ENCODE results near the gene C2orf69. TPM values are rescaled to one million over a fixed set of nuclear protein-coding genes. Genes with fewer than 3 reads are reported as not detected.

C2orf69 gene
- total RNA-seq, 1 experiment from 2014 or later: 29.9 TPM

- TF ChIP-seq, protein P1, sequence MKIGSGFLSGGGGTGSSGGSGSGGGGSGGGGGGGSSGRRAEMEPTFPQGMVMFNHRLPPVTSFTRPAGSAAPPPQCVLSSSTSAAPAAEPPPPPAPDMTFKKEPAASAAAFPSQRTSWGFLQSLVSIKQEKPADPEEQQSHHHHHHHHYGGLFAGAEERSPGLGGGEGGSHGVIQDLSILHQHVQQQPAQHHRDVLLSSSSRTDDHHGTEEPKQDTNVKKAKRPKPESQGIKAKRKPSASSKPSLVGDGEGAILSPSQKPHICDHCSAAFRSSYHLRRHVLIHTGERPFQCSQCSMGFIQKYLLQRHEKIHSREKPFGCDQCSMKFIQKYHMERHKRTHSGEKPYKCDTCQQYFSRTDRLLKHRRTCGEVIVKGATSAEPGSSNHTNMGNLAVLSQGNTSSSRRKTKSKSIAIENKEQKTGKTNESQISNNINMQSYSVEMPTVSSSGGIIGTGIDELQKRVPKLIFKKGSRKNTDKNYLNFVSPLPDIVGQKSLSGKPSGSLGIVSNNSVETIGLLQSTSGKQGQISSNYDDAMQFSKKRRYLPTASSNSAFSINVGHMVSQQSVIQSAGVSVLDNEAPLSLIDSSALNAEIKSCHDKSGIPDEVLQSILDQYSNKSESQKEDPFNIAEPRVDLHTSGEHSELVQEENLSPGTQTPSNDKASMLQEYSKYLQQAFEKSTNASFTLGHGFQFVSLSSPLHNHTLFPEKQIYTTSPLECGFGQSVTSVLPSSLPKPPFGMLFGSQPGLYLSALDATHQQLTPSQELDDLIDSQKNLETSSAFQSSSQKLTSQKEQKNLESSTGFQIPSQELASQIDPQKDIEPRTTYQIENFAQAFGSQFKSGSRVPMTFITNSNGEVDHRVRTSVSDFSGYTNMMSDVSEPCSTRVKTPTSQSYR (CRISPR knock-in tag; IDR thresholded peaks at IDR 0.05): no peak; the same call in 1 of the 2 replicates
- TF ChIP-seq ZBTB21 (CRISPR knock-in tag; IDR thresholded peaks at IDR 0.05; ENCODE audit: borderline replicate concordance) (no peak), CREB1 (CRISPR knock-in tag; IDR thresholded peaks at IDR 0.05) (0 out of 2 replicates have a peak, but pooled peaks have one; percentile 37), TEAD1 (CRISPR knock-in tag; IDR thresholded peaks at IDR 0.05) (peak; percentile 64; the same call in 1 of the 2 replicates), EMX1 (CRISPR knock-in tag; IDR thresholded peaks at IDR 0.05) (no peak), ETV6 (CRISPR knock-in tag; IDR thresholded peaks at IDR 0.05) (peak; percentile 58), ELF4 (CRISPR knock-in tag; IDR thresholded peaks at IDR 0.05; ENCODE audit: low read depth) (no peak), SP1 (CRISPR knock-in tag; conservative IDR thresholded peaks at IDR 0.05) (peak; percentile 19), ZNF232 (CRISPR knock-in tag; IDR thresholded peaks at IDR 0.05) (no peak; the same call in 1 of the 2 replicates), GABPB1 (CRISPR knock-in tag; IDR thresholded peaks at IDR 0.05) (peak; percentile 87), IRF2 (CRISPR knock-in tag; IDR thresholded peaks at IDR 0.05; ENCODE audit: borderline replicate concordance, low read depth) (no peak), FOXP1 (CRISPR knock-in tag; IDR thresholded peaks at IDR 0.05; ENCODE audit: borderline replicate concordance) (peak; percentile 61), GTF2I (CRISPR knock-in tag; conservative IDR thresholded peaks at IDR 0.05) (no peak), PREB (CRISPR knock-in tag; IDR thresholded peaks at IDR 0.05; ENCODE audit: borderline replicate concordance) (no peak), SOX15 (CRISPR knock-in tag; IDR thresholded peaks at IDR 0.05) (no peak), TEAD4 (CRISPR knock-in tag; IDR thresholded peaks at IDR 0.05) (peak; percentile 18)
- TF ChIP-seq, protein P2, sequence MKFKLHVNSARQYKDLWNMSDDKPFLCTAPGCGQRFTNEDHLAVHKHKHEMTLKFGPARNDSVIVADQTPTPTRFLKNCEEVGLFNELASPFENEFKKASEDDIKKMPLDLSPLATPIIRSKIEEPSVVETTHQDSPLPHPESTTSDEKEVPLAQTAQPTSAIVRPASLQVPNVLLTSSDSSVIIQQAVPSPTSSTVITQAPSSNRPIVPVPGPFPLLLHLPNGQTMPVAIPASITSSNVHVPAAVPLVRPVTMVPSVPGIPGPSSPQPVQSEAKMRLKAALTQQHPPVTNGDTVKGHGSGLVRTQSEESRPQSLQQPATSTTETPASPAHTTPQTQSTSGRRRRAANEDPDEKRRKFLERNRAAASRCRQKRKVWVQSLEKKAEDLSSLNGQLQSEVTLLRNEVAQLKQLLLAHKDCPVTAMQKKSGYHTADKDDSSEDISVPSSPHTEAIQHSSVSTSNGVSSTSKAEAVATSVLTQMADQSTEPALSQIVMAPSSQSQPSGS (CRISPR knock-in tag; IDR thresholded peaks at IDR 0.05; ENCODE audit: borderline replicate concordance, low read depth): no peak
- TF ChIP-seq, protein P3, sequence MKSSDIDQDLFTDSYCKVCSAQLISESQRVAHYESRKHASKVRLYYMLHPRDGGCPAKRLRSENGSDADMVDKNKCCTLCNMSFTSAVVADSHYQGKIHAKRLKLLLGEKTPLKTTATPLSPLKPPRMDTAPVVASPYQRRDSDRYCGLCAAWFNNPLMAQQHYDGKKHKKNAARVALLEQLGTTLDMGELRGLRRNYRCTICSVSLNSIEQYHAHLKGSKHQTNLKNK (CRISPR knock-in tag; IDR thresholded peaks at IDR 0.05): no peak
- TF ChIP-seq, protein P4, sequence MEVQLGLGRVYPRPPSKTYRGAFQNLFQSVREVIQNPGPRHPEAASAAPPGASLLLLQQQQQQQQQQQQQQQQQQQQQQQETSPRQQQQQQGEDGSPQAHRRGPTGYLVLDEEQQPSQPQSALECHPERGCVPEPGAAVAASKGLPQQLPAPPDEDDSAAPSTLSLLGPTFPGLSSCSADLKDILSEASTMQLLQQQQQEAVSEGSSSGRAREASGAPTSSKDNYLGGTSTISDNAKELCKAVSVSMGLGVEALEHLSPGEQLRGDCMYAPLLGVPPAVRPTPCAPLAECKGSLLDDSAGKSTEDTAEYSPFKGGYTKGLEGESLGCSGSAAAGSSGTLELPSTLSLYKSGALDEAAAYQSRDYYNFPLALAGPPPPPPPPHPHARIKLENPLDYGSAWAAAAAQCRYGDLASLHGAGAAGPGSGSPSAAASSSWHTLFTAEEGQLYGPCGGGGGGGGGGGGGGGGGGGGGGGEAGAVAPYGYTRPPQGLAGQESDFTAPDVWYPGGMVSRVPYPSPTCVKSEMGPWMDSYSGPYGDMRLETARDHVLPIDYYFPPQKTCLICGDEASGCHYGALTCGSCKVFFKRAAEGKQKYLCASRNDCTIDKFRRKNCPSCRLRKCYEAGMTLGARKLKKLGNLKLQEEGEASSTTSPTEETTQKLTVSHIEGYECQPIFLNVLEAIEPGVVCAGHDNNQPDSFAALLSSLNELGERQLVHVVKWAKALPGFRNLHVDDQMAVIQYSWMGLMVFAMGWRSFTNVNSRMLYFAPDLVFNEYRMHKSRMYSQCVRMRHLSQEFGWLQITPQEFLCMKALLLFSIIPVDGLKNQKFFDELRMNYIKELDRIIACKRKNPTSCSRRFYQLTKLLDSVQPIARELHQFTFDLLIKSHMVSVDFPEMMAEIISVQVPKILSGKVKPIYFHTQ (CRISPR knock-in tag; IDR thresholded peaks at IDR 0.05): 0 out of 2 replicates have a peak, but pooled peaks have one; percentile 53
- TF ChIP-seq, protein P5, sequence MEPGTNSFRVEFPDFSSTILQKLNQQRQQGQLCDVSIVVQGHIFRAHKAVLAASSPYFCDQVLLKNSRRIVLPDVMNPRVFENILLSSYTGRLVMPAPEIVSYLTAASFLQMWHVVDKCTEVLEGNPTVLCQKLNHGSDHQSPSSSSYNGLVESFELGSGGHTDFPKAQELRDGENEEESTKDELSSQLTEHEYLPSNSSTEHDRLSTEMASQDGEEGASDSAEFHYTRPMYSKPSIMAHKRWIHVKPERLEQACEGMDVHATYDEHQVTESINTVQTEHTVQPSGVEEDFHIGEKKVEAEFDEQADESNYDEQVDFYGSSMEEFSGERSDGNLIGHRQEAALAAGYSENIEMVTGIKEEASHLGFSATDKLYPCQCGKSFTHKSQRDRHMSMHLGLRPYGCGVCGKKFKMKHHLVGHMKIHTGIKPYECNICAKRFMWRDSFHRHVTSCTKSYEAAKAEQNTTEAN (CRISPR knock-in tag; IDR thresholded peaks at IDR 0.05): 0 out of 2 replicates have a peak, but pooled peaks have one; percentile 9
- TF ChIP-seq, protein P6, sequence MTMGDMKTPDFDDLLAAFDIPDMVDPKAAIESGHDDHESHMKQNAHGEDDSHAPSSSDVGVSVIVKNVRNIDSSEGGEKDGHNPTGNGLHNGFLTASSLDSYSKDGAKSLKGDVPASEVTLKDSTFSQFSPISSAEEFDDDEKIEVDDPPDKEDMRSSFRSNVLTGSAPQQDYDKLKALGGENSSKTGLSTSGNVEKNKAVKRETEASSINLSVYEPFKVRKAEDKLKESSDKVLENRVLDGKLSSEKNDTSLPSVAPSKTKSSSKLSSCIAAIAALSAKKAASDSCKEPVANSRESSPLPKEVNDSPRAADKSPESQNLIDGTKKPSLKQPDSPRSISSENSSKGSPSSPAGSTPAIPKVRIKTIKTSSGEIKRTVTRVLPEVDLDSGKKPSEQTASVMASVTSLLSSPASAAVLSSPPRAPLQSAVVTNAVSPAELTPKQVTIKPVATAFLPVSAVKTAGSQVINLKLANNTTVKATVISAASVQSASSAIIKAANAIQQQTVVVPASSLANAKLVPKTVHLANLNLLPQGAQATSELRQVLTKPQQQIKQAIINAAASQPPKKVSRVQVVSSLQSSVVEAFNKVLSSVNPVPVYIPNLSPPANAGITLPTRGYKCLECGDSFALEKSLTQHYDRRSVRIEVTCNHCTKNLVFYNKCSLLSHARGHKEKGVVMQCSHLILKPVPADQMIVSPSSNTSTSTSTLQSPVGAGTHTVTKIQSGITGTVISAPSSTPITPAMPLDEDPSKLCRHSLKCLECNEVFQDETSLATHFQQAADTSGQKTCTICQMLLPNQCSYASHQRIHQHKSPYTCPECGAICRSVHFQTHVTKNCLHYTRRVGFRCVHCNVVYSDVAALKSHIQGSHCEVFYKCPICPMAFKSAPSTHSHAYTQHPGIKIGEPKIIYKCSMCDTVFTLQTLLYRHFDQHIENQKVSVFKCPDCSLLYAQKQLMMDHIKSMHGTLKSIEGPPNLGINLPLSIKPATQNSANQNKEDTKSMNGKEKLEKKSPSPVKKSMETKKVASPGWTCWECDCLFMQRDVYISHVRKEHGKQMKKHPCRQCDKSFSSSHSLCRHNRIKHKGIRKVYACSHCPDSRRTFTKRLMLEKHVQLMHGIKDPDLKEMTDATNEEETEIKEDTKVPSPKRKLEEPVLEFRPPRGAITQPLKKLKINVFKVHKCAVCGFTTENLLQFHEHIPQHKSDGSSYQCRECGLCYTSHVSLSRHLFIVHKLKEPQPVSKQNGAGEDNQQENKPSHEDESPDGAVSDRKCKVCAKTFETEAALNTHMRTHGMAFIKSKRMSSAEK (CRISPR knock-in tag; IDR thresholded peaks at IDR 0.05; ENCODE audit: borderline replicate concordance): 0 out of 2 replicates have a peak, but pooled peaks have one; percentile 43
- TF ChIP-seq, protein P7, sequence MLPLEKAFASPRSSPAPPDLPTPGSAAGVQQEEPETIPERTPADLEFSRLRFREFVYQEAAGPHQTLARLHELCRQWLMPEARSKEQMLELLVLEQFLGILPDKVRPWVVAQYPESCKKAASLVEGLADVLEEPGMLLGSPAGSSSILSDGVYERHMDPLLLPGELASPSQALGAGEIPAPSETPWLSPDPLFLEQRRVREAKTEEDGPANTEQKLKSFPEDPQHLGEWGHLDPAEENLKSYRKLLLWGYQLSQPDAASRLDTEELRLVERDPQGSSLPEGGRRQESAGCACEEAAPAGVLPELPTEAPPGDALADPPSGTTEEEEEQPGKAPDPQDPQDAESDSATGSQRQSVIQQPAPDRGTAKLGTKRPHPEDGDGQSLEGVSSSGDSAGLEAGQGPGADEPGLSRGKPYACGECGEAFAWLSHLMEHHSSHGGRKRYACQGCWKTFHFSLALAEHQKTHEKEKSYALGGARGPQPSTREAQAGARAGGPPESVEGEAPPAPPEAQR (CRISPR knock-in tag; IDR thresholded peaks at IDR 0.05): no peak
Measured at GRCh38 chr2:199955339-199956061, 44.4 kb downstream of the C2orf69 start, which contains the start of the genes MAIP1 and TYW5 (continued).

Measured in WTC11 (cell line).